GM12892 (cell line): ENCODE data around the gene SNX24.
"Not testable (repeated sequence)": the region's sequence is repeated elsewhere in the genome, so short reads cannot be mapped to it uniquely, and the experiment has no call there.

ENCODE experiments used
- DNase-seq: peaks from one replicate; pipeline ENCODE4 v3.0.0; 2011; ENCODE audit not compliant: insufficient read length
- FAIRE-seq: peaks from 2 replicates; lab custom pipeline; 2011; peaks lifted over from hg19 to GRCh38; lab: Jason Lieb, UNC
- POLR2A ChIP-seq: IDR thresholded peaks from 2 replicates; pipeline ENCODE4 v1.6.1; 2011; ENCODE audit warnings: low read depth, low read length, control low read depth
- POLR2AphosphoS5 ChIP-seq: IDR thresholded peaks from 2 replicates; pipeline ENCODE4 v1.6.1; 2011; ENCODE audit warnings: low read depth, low read length, control low read depth
- TAF1 ChIP-seq: IDR thresholded peaks from 2 replicates; pipeline ENCODE4 v1.6.1; 2011; ENCODE audit warnings: low read depth, mild to moderate bottlenecking, control low read depth, low read length, borderline replicate concordance

Gene SNX24

GRCh38 chr5:122948319-122948718 lies 102.9 kb downstream of the SNX24 start:
- TF ChIP-seq POLR2AphosphoS5 (no peak), POLR2A (no peak), TAF1 (no peak)
- FAIRE-seq (no peak), DNase-seq (no peak)

GRCh38 chr5:122951658-122952057 lies 106.2 kb downstream of the SNX24 start:
- TF ChIP-seq POLR2AphosphoS5 = no peak
- TF ChIP-seq POLR2A = no peak
- TF ChIP-seq TAF1 = no peak
- FAIRE-seq (no peak), DNase-seq (no peak)

- DNase-seq (no peak), FAIRE-seq (no peak)
- TF ChIP-seq POLR2A = no peak
- TF ChIP-seq TAF1 = no peak
- no peak for TF ChIP-seq POLR2AphosphoS5
These were observed 109.3 kb downstream of the SNX24 start for GRCh38 chr5:122954719-122955118.

DNA sequence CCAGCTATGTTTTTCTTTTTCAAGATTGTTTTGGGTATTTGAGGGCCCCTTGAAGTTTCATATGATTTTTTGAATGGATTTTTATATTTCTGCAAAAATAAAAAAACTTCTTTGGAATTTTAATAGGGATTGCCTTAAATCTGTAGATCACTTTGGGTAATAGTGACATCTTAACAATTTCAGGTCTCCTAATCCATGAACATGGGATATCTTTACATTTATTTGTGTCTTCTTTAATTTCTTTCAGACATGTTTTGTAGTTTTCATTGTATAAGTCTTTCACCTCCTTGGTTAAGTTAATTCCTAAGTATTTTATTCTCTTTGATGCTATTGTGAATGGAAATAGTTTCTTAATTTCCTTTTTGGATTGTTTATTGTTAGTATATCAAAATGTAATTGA lies 112.0 kb downstream of the SNX24 start:
- no peak for DNase-seq
- no peak for FAIRE-seq
- no peak for TF ChIP-seq POLR2A
- TF ChIP-seq TAF1 = no peak
- TF ChIP-seq POLR2AphosphoS5 = no peak

GRCh38 chr5:122959740-122960445 lies 114.5 kb downstream of the SNX24 start:
- FAIRE-seq = no peak
- no peak for DNase-seq

DNA sequence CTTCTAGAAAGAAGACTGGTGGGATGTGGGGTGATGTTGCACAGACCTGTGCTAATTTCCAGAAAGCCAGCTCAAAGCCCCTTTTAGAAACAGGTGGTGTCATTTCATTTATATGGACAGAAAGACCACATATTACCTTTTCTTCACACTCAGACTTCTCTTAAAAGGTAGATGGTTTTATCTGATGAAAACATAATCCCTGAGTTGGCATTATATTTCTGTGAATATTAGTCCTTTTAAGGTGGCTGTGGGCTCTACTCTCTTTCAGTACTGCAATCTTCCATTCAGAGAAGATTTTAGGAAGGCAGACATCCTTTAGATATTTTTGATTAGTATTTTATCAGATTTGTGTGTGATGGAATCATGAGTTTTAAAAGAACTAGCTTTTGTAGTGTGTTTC lies 117.9 kb downstream of the SNX24 start:
- no peak for DNase-seq
- TF ChIP-seq POLR2A (no peak), POLR2AphosphoS5 (no peak), TAF1 (no peak)
- no peak for FAIRE-seq

More at GRCh38 chr5:122959740-122960445, 114.5 kb downstream of the SNX24 start:
- no peak for TF ChIP-seq POLR2A
- TF ChIP-seq POLR2AphosphoS5 = no peak
- TF ChIP-seq TAF1 = no peak

GRCh38 chr5:122965111-122965510 lies 119.7 kb downstream of the SNX24 start:
- DNase-seq (no peak), FAIRE-seq (no peak)
- TF ChIP-seq POLR2AphosphoS5 (no peak), TAF1 (no peak), POLR2A (no peak)

- FAIRE-seq (no peak), DNase-seq (no peak)
- TF ChIP-seq POLR2AphosphoS5 (no peak), POLR2A (no peak), TAF1 (no peak)
These were observed 121.7 kb downstream of the SNX24 start for GRCh38 chr5:122967085-122967484.

GRCh38 chr5:122967625-122968024 lies 122.2 kb downstream of the SNX24 start:
- TF ChIP-seq TAF1 = no peak
- TF ChIP-seq POLR2AphosphoS5 = no peak
- TF ChIP-seq POLR2A = no peak
- DNase-seq (no peak), FAIRE-seq (peak; percentile 33)

GRCh38 chr5:122968056-122968455 lies 122.6 kb downstream of the SNX24 start:
- FAIRE-seq = not testable (repeated sequence)

GRCh38 chr5:122971333-122971732 lies 125.9 kb downstream of the SNX24 start:
- TF ChIP-seq POLR2AphosphoS5 (no peak), POLR2A (no peak), TAF1 (no peak)
- DNase-seq (no peak), FAIRE-seq (no peak)

More at GRCh38 chr5:122968056-122968455, 122.6 kb downstream of the SNX24 start:
- DNase-seq = not testable (repeated sequence)

GRCh38 chr5:122972877-122973276 lies 127.5 kb downstream of the SNX24 start:
- FAIRE-seq (no peak), DNase-seq (no peak)
- TF ChIP-seq TAF1 (no peak), POLR2A (no peak), POLR2AphosphoS5 (no peak)

DNA sequence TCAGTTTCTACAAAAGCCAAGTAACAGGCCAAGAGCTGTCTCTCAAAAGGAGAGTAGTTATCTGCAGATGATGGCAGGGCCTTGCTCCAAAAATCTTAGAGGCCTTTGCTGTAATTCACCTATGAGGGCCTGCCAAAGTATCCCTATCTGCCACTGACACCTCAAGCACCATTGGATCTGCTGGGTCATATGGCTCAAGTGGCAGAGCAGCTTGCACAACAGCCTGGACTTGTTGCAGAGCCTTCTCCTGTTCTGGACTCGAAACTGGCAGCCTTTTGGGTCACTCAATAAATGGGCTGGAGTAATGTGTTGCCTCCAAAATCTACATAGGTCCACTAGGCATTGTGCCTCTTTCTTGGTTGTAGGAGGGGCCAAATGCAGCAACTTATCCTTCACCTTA lies 128.3 kb downstream of the SNX24 start:
- not testable (repeated sequence) for FAIRE-seq, DNase-seq

DNA sequence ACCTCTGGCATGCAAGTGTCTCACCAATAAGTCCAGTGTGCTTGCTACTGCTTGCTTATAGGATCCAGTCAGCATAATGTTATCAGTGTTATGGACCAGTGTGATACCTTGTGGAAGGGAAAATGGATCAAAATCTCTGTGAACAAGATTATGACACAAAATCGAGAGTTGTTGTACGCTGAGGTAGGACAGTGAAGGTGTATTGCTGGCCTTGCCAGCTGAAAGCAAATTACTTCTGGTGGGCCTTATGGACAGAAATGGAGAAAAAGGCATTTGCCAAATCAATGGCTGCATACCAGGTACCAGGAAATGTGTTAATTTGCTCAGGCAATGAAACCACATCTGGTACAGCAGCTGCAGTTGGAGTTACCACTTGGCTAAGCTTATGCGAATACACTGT lies 128.8 kb downstream of the SNX24 start:
- DNase-seq, FAIRE-seq: not testable (repeated sequence)
